HUES64 (cell line): ENCODE measurements around the gene TUG1.

Experiments used
- H3K27ac ChIP-seq: 2 replicates; pipeline ENCODE4 v1.7.0; 2013; ENCODE audit warnings: low read depth, low read length, inconsistent platforms
- H3K27me3 ChIP-seq: 2 replicates; pipeline ENCODE4 v1.6.1; 2013; ENCODE audit warnings: mild to moderate bottlenecking, low read length; ENCODE audit not compliant: insufficient read depth
- H3K36me3 ChIP-seq: 2 replicates; pipeline ENCODE4 v1.6.1; 2013; ENCODE audit warnings: mild to moderate bottlenecking, low read length; ENCODE audit not compliant: insufficient read depth
- H3K4me1 ChIP-seq: 2 replicates; pipeline ENCODE4 v1.6.1; 2013; ENCODE audit warnings: mild to moderate bottlenecking, low read length, moderate library complexity; ENCODE audit not compliant: insufficient read depth
- H3K4me3 ChIP-seq: 2 replicates; pipeline ENCODE4 v1.5.1; 2013; ENCODE audit warnings: mild to moderate bottlenecking, low read length, moderate library complexity
- H3K9ac ChIP-seq: 2 replicates; pipeline ENCODE4 v1.6.1; 2013; ENCODE audit warnings: mild to moderate bottlenecking, low read depth, low read length
- H3K9me3 ChIP-seq: 2 replicates; pipeline ENCODE4 v1.6.1; 2013; ENCODE audit warnings: low read depth, low read length; ENCODE audit not compliant: insufficient read depth
- WGBS: fragments of 150-250, 120-280 bp; methylation state at CpG from one replicate; pipeline ENCODE4 v1.1.7; 2013; ENCODE audit warnings: missing lambda C conversion rate; 5-methylcytosine and 5-hydroxymethylcytosine counted together

The TUG1 gene

GRCh38 chr22:31005535-31005934 lies 36.5 kb downstream of the TUG1 start:
- Histone ChIP-seq H3K9ac (no peak overlapping the region), H3K4me3 (no peak overlapping the region), H3K27ac (no peak overlapping the region), H3K36me3 (no peaks in the 10 kb centered on the region), H3K4me1 (no peaks in the 10 kb centered on the region), H3K9me3 (0 out of 2 replicates have a peak, but pooled peaks cover 10% of the 10 kb centered on the region), H3K27me3 (no peaks in the 10 kb centered on the region)

DNA sequence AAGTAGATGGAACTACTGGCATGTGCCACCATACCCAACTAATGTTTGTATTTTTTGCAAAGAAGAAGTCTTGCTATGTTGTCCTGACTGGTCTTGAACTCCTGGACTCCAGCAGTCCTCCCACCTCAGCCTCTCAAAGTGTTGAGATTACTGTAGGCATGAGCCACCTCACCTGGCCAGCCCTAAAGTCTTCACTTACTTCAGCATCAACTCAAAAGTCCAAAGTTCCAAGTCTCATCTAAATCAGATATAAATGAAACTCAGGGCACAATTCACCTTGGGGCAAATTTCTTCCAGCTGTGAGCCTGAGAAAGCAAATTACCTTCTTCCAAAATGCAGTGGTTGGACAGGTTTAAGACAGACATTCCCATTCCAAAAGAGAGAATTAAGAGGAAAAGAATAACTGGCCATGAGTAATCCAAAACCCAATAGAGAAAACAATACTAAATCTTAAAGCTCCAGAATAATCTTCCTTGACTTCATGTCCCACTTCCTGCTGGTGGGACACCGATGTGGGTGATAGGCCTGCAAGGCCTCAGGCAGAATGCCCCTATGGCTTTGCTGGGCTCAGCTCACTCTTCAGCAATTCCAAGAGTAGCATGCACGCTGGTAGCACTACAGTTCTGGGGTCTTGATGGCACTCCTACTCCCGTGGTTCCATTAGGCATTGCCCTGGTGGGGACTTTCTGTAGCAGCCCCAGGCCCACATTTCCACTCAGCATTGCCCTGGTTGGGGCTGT lies 50.3 kb downstream of the TUG1 start:
- H3K27ac ChIP-seq: no peak overlapping the region
- no peaks in the 10 kb centered on the region for H3K36me3 ChIP-seq
- no peak overlapping the region for H3K9ac ChIP-seq
- H3K4me1 ChIP-seq: no peaks in the 10 kb centered on the region
- WGBS: 92% methylated on average over 3 of the region's 3 CpGs
- H3K4me3 ChIP-seq: no peak overlapping the region
- H3K9me3 ChIP-seq: peaks cover 8% of the 10 kb centered on the region; the same call in 1 of the 2 replicates
- H3K27me3 ChIP-seq: no peaks in the 10 kb centered on the region

DNA sequence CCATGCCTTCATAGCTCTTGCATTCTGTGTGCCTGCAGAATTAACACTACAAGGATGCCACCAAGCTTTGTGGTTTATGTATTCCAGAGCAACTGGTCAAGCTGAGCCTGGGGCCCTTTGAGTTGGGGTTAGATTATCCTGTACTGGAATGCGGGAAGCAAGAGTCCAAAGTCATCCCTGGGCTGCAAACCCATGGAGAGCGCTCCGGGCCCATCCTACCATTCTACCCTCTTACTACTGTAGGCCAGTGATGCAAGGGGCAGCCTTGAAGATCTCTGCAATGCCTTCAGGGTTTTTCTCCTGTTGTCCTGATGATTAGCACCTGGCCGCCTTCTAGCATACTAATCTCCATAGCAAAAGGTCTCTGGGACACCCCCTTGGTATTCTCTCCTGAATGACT lies 51.3 kb downstream of the TUG1 start:
- Histone ChIP-seq H3K27me3 (no peaks in the 10 kb centered on the region), H3K9me3 (peaks cover 8% of the 10 kb centered on the region; the same call in 1 of the 2 replicates), H3K9ac (no peak overlapping the region), H3K27ac (no peak overlapping the region), H3K4me1 (no peaks in the 10 kb centered on the region), H3K36me3 (no peaks in the 10 kb centered on the region), H3K4me3 (no peak overlapping the region)
- WGBS: 52% methylated on average over 4 of the region's 4 CpGs

GRCh38 chr22:31022516-31022915 lies 53.5 kb downstream of the TUG1 start:
- H3K9me3 ChIP-seq: 0 out of 2 replicates have a peak, but pooled peaks cover 2% of the 10 kb centered on the region
- H3K4me3 ChIP-seq: no peak overlapping the region
- no peaks in the 10 kb centered on the region for H3K36me3 ChIP-seq
- no peaks in the 10 kb centered on the region for H3K4me1 ChIP-seq
- no peak overlapping the region for H3K9ac ChIP-seq
- H3K27ac ChIP-seq: no peak overlapping the region
- WGBS: 92% methylated on average over 5 of the region's 5 CpGs
- no peaks in the 10 kb centered on the region for H3K27me3 ChIP-seq
